ENCODE measurements around the gene CRYBG2.

GRCh38 chr1:26372039-26372438 is 18.1 kb upstream of the CRYBG2 start:
- TF ChIP-seq CTCF (optimal IDR thresholded peaks at IDR 0.05 in 1 of 3, IDR thresholded peaks at IDR 0.05 in 1 of 3, conservative IDR thresholded peaks at IDR 0.05 in 1 of 3; ENCODE audit: extremely low read depth in 1 of 3, insufficient read depth in 2 of 3, low read length in 3 of 3) (no peak), EZH2 (IDR thresholded peaks at IDR 0.05; ENCODE audit: low read length) (no peak)
